HepG2 (cell line): ENCODE measurements around the gene GJB4. TPM values are rescaled to one million over a fixed set of nuclear protein-coding genes. Genes with fewer than 3 reads are reported as not detected.

Source experiments
- ATAC-seq: fragments of 200-7000 bp; cut with Tn5 transposase; 3 replicates; pipeline ENCODE4 v1.9.1; 2020; ENCODE audit warnings: mild to moderate bottlenecking, moderate library complexity
- BruUV-seq: library from RNA; stranded (reverse); fragments of 400-500 nt; replicated peaks from 2 replicates; lab custom pipeline; 2021; lab: Mats Ljungman, UMichigan
- CTCF ChIA-PET: fragments of 300-600 bp; formaldehyde crosslinking; extraction: SDS; loops from one replicate; lab custom pipeline; 2021; ENCODE audit warnings: low total read pairs, inconsistent platforms, low intra/inter-chr PET ratio; lab: Yijun Ruan, JAX
- POLR2A ChIA-PET: fragments of 350-600 bp; sonication (Branson Sonifier 250); formaldehyde crosslinking; loops from one replicate; lab custom pipeline; 2020; ENCODE audit warnings: antibody characterized with exemption, inconsistent platforms; lab: Yijun Ruan, JAX
- DNase-seq: peaks from one replicate; pipeline ENCODE4 v3.0.0-alpha.2; 2015; ENCODE audit warnings: low spot score
- FAIRE-seq: peaks from 3 replicates; lab custom pipeline; 2011; peaks lifted over from hg19 to GRCh38; lab: Jason Lieb, UNC
- H2AFZ ChIP-seq: one replicate; pipeline ENCODE4 v1.6.1; 2011; ENCODE audit warnings: low read length, inconsistent platforms
- H3K27ac ChIP-seq: fragments of 300-600 bp; 3 replicates; pipeline ENCODE4 v1.8.0; 2011; ENCODE audit warnings: mixed run types, mild to moderate bottlenecking, mixed read lengths, low read length, inconsistent platforms; ENCODE audit not compliant: insufficient read depth; ENCODE audit errors: extremely low read length
- H3K27me3 ChIP-seq, 2 experiments: fragments of 200-600 bp in 1 of 2; 2 replicates in 1 of 2; 3 replicates in 1 of 2; pipeline versions ENCODE4 v1.6.0 to v1.8.0; 2011; ENCODE audit warnings: low read length in 2 of 2, mild to moderate bottlenecking in 2 of 2, moderate library complexity in 2 of 2, inconsistent platforms in 1 of 2; ENCODE audit not compliant: insufficient read depth in 2 of 2, control insufficient read depth in 1 of 2
- H3K36me3 ChIP-seq, 2 experiments: fragments of 200-600 bp in 1 of 2; replicated peaks in 1 of 2; 2 replicates in 1 of 2; 3 replicates in 1 of 2; pipeline versions ENCODE4 v1.5.1 to v1.8.0; 2011; ENCODE audit warnings: low read length in 2 of 2, inconsistent platforms in 1 of 2; ENCODE audit not compliant: insufficient read depth in 2 of 2, control insufficient read depth in 1 of 2
- H3K4me1 ChIP-seq: 2 replicates; pipeline ENCODE4 v1.5.1; 2012; ENCODE audit warnings: low read length, inconsistent platforms; ENCODE audit not compliant: insufficient read depth
- H3K4me2 ChIP-seq: 2 replicates; pipeline ENCODE4 v1.6.0; 2011; ENCODE audit warnings: low read depth, low read length, inconsistent platforms
- H3K4me3 ChIP-seq, 3 experiments: fragments of 200-600 bp in 1 of 3; sonication (generic), shearing (Covaris generic) in 1 of 3; replicated peaks in 1 of 3; 2 replicates each; pipeline ENCODE4 v1.5.1; 2011 to 2016; ENCODE audit warnings: low read length in 3 of 3, inconsistent platforms in 2 of 3, low read depth in 2 of 3, mild to moderate bottlenecking in 2 of 3, control low read depth in 1 of 3, mixed read lengths in 1 of 3; ENCODE audit not compliant: insufficient read depth in 1 of 3
- H3K79me2 ChIP-seq: one replicate; pipeline ENCODE4 v1.6.1; 2011; ENCODE audit warnings: low read length, inconsistent platforms; ENCODE audit not compliant: insufficient read depth
- H3K9ac ChIP-seq: 2 replicates; pipeline ENCODE4 v1.6.0; 2011; ENCODE audit warnings: mild to moderate bottlenecking, low read depth, low read length, inconsistent platforms; ENCODE audit not compliant: insufficient read depth
- H3K9me3 ChIP-seq: 2 replicates; pipeline ENCODE4 v1.5.1; 2012; ENCODE audit warnings: mild to moderate bottlenecking, low read length
- H4K20me1 ChIP-seq: 2 replicates; pipeline ENCODE4 v1.6.0; 2011; ENCODE audit warnings: inconsistent platforms, mild to moderate bottlenecking, low read length, moderate library complexity; ENCODE audit not compliant: insufficient read depth
- DMTF1 ChIP-seq: sonication (generic); formaldehyde crosslinking; IDR thresholded peaks from 2 replicates; pipeline ENCODE4 v1.4.0; 2020; ENCODE audit warnings: mild to moderate bottlenecking, missing genetic modification reagents
- GPBP1L1 ChIP-seq: sonication (generic); formaldehyde crosslinking; IDR thresholded peaks from 2 replicates; pipeline ENCODE4 v1.5.0; 2020; ENCODE audit warnings: mild to moderate bottlenecking, missing genetic modification reagents
- KMT2B ChIP-seq: IDR thresholded peaks from 2 replicates; pipeline ENCODE4 v1.6.1; 2016; ENCODE audit warnings: missing genetic modification reagents, missing compliant biosample characterization
- MED1 ChIP-seq: sonication (generic); formaldehyde crosslinking; IDR thresholded peaks from 2 replicates; pipeline ENCODE4 v1.4.0; 2020; ENCODE audit warnings: missing genetic modification reagents
- MZF1 ChIP-seq: sonication (generic); formaldehyde crosslinking; IDR thresholded peaks from 2 replicates; pipeline ENCODE4 v1.8.1; 2023; ENCODE audit warnings: mild to moderate bottlenecking, missing genetic modification reagents, borderline replicate concordance
- PAF1 ChIP-seq: IDR thresholded peaks from 2 replicates; pipeline ENCODE4 v1.6.1; 2016; ENCODE audit warnings: missing genetic modification reagents, missing compliant biosample characterization
- SP1 ChIP-seq, 2 experiments: fragments of 450-650 bp in 1 of 2; sonication (generic) in 1 of 2; formaldehyde crosslinking in 1 of 2; IDR thresholded peaks; 2 replicates each; pipeline versions ENCODE4 v1.4.0 to v1.6.1; 2016 to 2020; ENCODE audit warnings: missing genetic modification reagents in 1 of 2
- ZBTB34 ChIP-seq: sonication (generic); formaldehyde crosslinking; IDR thresholded peaks from 2 replicates; pipeline ENCODE4 v1.8.0; 2022; ENCODE audit warnings: mild to moderate bottlenecking, missing genetic modification reagents
- ZNF264 ChIP-seq: sonication (generic); formaldehyde crosslinking; IDR thresholded peaks from 2 replicates; pipeline ENCODE4 v1.4.0; 2020; ENCODE audit warnings: missing genetic modification reagents
- WGBS: methylation state at CpG from one replicate; pipeline ENCODE4 v1.1.6; 2017; ENCODE audit warnings: low lambda C conversion rate; 5-methylcytosine and 5-hydroxymethylcytosine counted together
- in situ Hi-C: cut with HindIII; loops from 2 replicates; pipeline ENCODE4 v1.10.0; 2017; ENCODE audit warnings: low pct_unique_long_range_greater_than_20kb; ENCODE audit not compliant: extremely low pct_ligation_motif_present
- intact Hi-C: fragments of 100-400 bp; cut with micrococcal nuclease; formaldehyde crosslinking; loops from one replicate; pipeline ENCODE4 v1.10.0; 2022; ENCODE audit not compliant: unreplicated experiment
- polyA plus RNA-seq, 8 experiments: library from polyadenylated mRNA; depleted of rRNA in 3 of 8; stranded (reverse) in 7 of 8; unstranded in 1 of 8; fragments of >200 nt; fragmentation: Illumina TruSeq in 4 of 8; extraction: Trizol in 4 of 8; gene quantifications; 2 replicates each; pipeline versions ENCODE4 v1.2.1 to v1.2.3, GENCODE V29; 2011 to 2016; ENCODE audit warnings: low read depth in 4 of 8, missing spikeins in 1 of 8, mixed read lengths in 1 of 8; ENCODE audit not compliant: insufficient read depth in 1 of 8
- total RNA-seq, 5 experiments: library from RNA; depleted of rRNA; stranded (reverse); fragments of >200 nt; fragmentation: Illumina TruSeq; extraction: Trizol; gene quantifications; 2 replicates each; pipeline ENCODE4 v1.2.3, GENCODE V29; 2016; ENCODE audit warnings: low read depth in 1 of 5

The GJB4 gene
- total and polyA plus RNA-seq, 2 of the 13 experiments (the other 11 are each of a cell fraction or from before 2014, with no cell fraction given): not detected

DNA sequence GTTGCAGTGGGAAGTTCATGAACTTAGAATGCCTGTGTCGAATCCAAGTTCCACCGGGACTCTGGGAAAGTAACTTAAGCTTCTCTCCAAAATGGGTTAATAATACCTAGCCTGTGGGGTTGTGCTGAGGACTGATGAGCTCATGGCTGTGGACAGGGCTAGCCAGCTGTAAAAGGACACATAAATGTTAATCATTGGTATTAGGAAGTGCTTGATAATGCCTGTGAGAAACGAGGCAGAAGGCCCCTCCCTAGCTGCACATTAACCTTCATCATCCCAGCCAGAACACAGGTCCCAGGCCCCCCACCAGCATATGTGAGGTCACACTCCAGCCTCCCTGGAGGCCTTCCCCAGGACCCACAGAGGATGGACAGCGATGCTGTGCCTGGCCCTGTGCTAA, 789 bp upstream of the GJB4 start:
- 5% methylated on average over 4 of the region's 4 CpGs for WGBS
- Histone ChIP-seq H2AFZ (no peak overlapping the region), H3K4me3 (no peak overlapping the region), H3K9ac (no peak overlapping the region), H3K4me2 (no peak overlapping the region), H3K9me3 (no peaks in the 10 kb centered on the region), H4K20me1 (no peaks in the 10 kb centered on the region), H3K36me3 (no peaks in the 10 kb centered on the region), H3K27me3 (peaks cover 4 to 62% of the 10 kb centered on the region in 2 experiments; a peak in 3 of 5 replicates), H3K79me2 (no peaks in the 10 kb centered on the region), H3K27ac (no peak overlapping the region), H3K4me1 (no peaks in the 10 kb centered on the region)
- BruUV-seq: no TSS peak
- intact Hi-C loops (no loop called here), in situ Hi-C loops (no loop called here)
- FAIRE-seq (no peak), DNase-seq (no peak), ATAC-seq (no peak)
- POLR2A ChIA-PET: no interaction called here
- CTCF ChIA-PET: no interaction called here
- no peak for TF ChIP-seq KMT2B (CRISPR knock-in tag)
- TF ChIP-seq MZF1 (CRISPR knock-in tag): no peak
- no peak for TF ChIP-seq PAF1 (CRISPR knock-in tag)
- no peak for TF ChIP-seq SP1 (IDR thresholded peaks at IDR 0.05)
- no peak for TF ChIP-seq SP1 (CRISPR knock-in tag; IDR thresholded peaks at IDR 0.05)
- TF ChIP-seq DMTF1: no peak
- no peak for TF ChIP-seq ZNF264 (CRISPR knock-in tag)
- no peak for TF ChIP-seq ZBTB34
- no peak for TF ChIP-seq MED1 (CRISPR knock-in tag)
- no peak for TF ChIP-seq GPBP1L1 (CRISPR knock-in tag)
